Urothelium cell line (cell line): ENCODE measurements around the gene APOL1.
"Not testable (repeated sequence)": the region's sequence is repeated elsewhere in the genome, so short reads cannot be mapped to it uniquely, and the experiment has no call there.

Experiments
- DNase-seq: peaks from one replicate; pipeline ENCODE4 v3.0.0; 2011; ENCODE audit warnings: low spot score, mixed read lengths
- FAIRE-seq: peaks from 2 replicates; lab custom pipeline; 2011; peaks lifted over from hg19 to GRCh38; lab: Jason Lieb, UNC

The APOL1 gene

GRCh38 chr22:36243986-36244385 is 8.9 kb upstream of the APOL1 start:
- FAIRE-seq: no peak
- DNase-seq: no peak

GRCh38 chr22:36244522-36245391 is 8.2 kb upstream of the APOL1 start:
- no peak for DNase-seq
- FAIRE-seq: no peak

- DNase-seq (no peak), FAIRE-seq (no peak)
These were observed 7.1 kb upstream of the APOL1 start for GRCh38 chr22:36245805-36246356.

GRCh38 chr22:36246718-36247117 is 6.2 kb upstream of the APOL1 start:
- no peak for DNase-seq
- no peak for FAIRE-seq

GRCh38 chr22:36247955-36248354 is 5.0 kb upstream of the APOL1 start:
- no peak for DNase-seq
- no peak for FAIRE-seq

GRCh38 chr22:36249160-36249559 is 3.8 kb upstream of the APOL1 start:
- FAIRE-seq (no peak), DNase-seq (no peak)

- not testable (repeated sequence) for FAIRE-seq, DNase-seq
These were observed 2.5 kb upstream of the APOL1 start for GRCh38 chr22:36250292-36250960.

- peak; percentile 61 for FAIRE-seq
- DNase-seq: not testable (repeated sequence)
These were observed 839 bp upstream of the APOL1 start for GRCh38 chr22:36251979-36252608.

GRCh38 chr22:36253523-36254490 is 874 bp downstream of the APOL1 start:
- no peak for DNase-seq
- peak; percentile 88 for FAIRE-seq

- FAIRE-seq, DNase-seq: not testable (repeated sequence)
These were observed 2.6 kb downstream of the APOL1 start for GRCh38 chr22:36255572-36255971.

GRCh38 chr22:36256478-36256877 is 3.5 kb downstream of the APOL1 start:
- DNase-seq: no peak
- no peak for FAIRE-seq

- DNase-seq: no peak
- FAIRE-seq: no peak
These were observed 4.4 kb downstream of the APOL1 start for GRCh38 chr22:36257308-36257707.

GRCh38 chr22:36257948-36258670 is 5.2 kb downstream of the APOL1 start:
- FAIRE-seq: no peak
- no peak for DNase-seq

GRCh38 chr22:36258701-36259614 is 6.0 kb downstream of the APOL1 start:
- DNase-seq: no peak
- FAIRE-seq: no peak

- FAIRE-seq: no peak
- DNase-seq: no peak
These were observed 6.8 kb downstream of the APOL1 start for GRCh38 chr22:36259615-36260300.

GRCh38 chr22:36261675-36262074 is 8.7 kb downstream of the APOL1 start:
- FAIRE-seq: peak; percentile 46
- not testable (repeated sequence) for DNase-seq

- DNase-seq: not testable (repeated sequence)
- peak; percentile 52 for FAIRE-seq
These were observed 9.4 kb downstream of the APOL1 start for GRCh38 chr22:36262307-36262706.

- not testable (repeated sequence) for DNase-seq
- FAIRE-seq: peak; percentile 85
These were observed 10.3 kb downstream of the APOL1 start for GRCh38 chr22:36263216-36263673.
